H1 (cell line): Measurements from ENCODE around the gene PLIN4.
A peak's percentile ranks its signal among the peaks of the same experiment; 100 is the strongest.

Experiments used
- CBX8 ChIP-seq: fragments of 300-800, 300-1000 bp; sonication (generic); IDR thresholded peaks from 2 replicates; pipeline ENCODE4 v1.7.1; 2016; ENCODE audit warnings: low read depth, low read length, borderline replicate concordance
- CREB1 ChIP-seq: IDR thresholded peaks from 2 replicates; pipeline ENCODE4 v1.6.1; 2012; ENCODE audit warnings: inconsistent platforms
- EP300 ChIP-seq, 2 experiments: IDR thresholded peaks; 1 replicate in 1 of 2; 2 replicates in 1 of 2; pipeline ENCODE4 v1.6.1; 2011 to 2012; ENCODE audit warnings: low read depth in 2 of 2, low read length in 2 of 2, mild to moderate bottlenecking in 2 of 2, borderline replicate concordance in 1 of 2, inconsistent platforms in 1 of 2, moderate library complexity in 1 of 2
- EZH2 ChIP-seq: fragments of 200-600 bp; sonication (generic); IDR thresholded peaks from 2 replicates; pipeline ENCODE4 v1.7.1; 2012; ENCODE audit warnings: low read depth, mild to moderate bottlenecking, moderate library complexity, low read length, inconsistent platforms; ENCODE audit not compliant: severe bottlenecking
- KDM4A ChIP-seq: IDR thresholded peaks from one replicate; pipeline ENCODE4 v1.7.1; 2012; ENCODE audit warnings: low read depth, mild to moderate bottlenecking, moderate library complexity, low read length, inconsistent platforms; ENCODE audit not compliant: severe bottlenecking
- TF ChIP-seq, protein P1 (sequence below), 3 experiments: IDR thresholded peaks; 1 replicate in 2 of 3; 2 replicates in 1 of 3; pipeline versions ENCODE4 v1.5.1 to v1.6.1; 2011; ENCODE audit warnings: low read length in 3 of 3, mild to moderate bottlenecking in 3 of 3, inconsistent platforms in 2 of 3, low read depth in 1 of 3, moderate library complexity in 1 of 3; ENCODE audit not compliant: insufficient read depth in 1 of 3; ENCODE audit errors: control extremely low read depth in 1 of 3

DNA sequence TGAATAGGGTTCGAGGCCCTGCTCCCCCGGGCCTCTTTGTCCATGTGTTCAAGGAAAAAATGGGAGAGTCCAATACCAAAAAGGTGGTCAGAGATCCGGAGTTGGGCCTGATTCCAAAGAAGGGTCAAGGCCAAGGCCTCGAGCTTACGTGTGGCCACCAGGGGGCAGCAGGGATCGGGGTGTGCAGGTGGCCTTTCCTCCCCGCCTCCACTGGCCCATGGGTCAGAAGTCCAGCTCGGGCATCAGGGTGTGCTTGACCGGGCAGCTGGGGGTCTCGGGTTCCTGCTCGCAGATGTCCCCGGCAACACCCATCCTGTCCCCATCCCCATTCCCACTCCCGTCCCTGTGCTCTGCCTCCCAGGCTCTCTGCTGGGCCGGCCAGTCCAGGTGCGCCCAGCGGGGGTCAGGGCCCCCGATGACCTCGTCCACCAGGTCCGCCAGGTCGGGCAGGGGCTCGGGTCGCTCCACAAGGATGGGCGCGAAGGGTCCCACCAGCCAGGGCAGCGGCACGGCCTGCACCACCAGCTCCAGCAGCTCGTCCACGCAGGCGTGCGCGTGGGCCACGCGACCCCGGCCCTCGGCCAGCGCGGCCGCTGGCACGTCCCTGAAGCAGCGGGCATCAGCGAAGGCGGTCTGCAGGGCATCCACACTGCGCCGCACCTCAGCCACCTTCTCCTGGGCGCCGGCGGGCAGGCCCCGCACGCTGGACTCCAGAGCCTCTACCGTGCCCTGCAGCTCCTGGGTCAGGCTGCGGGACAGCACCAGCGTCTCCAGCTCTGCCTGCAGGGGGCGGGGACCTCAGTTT, 5.2 kb upstream of the PLIN4 start:
- TF ChIP-seq EZH2 (no peak), CBX8 (no peak), CREB1 (no peak), KDM4A (no peak), EP300 (IDR thresholded peaks at IDR 0.05; ENCODE audit: borderline replicate concordance in 1 of 2, low read depth in 2 of 2, low read length in 2 of 2) (no peak)
- TF ChIP-seq, protein P1, sequence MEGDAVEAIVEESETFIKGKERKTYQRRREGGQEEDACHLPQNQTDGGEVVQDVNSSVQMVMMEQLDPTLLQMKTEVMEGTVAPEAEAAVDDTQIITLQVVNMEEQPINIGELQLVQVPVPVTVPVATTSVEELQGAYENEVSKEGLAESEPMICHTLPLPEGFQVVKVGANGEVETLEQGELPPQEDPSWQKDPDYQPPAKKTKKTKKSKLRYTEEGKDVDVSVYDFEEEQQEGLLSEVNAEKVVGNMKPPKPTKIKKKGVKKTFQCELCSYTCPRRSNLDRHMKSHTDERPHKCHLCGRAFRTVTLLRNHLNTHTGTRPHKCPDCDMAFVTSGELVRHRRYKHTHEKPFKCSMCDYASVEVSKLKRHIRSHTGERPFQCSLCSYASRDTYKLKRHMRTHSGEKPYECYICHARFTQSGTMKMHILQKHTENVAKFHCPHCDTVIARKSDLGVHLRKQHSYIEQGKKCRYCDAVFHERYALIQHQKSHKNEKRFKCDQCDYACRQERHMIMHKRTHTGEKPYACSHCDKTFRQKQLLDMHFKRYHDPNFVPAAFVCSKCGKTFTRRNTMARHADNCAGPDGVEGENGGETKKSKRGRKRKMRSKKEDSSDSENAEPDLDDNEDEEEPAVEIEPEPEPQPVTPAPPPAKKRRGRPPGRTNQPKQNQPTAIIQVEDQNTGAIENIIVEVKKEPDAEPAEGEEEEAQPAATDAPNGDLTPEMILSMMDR (IDR thresholded peaks at IDR 0.05; ENCODE audit: control extremely low read depth in 1 of 3, insufficient read depth in 1 of 3, low read depth in 1 of 3, low read length in 3 of 3): peak; percentile 77 to 96 (median 95)
